Measurements from ENCODE around the gene FAAH2. TPM values are rescaled to one million over a fixed set of nuclear protein-coding genes. Genes with fewer than 3 reads are reported as not detected.
"Not testable (repeated sequence)": the region's sequence is repeated elsewhere in the genome, so short reads cannot be mapped to it uniquely, and the experiment has no call there.

FAAH2 gene
- total and polyA plus RNA-seq, 2 donors (not counting 3 experiments of a cell fraction or from before 2014, with no cell fraction given): 0.06 to 0.15 TPM

GRCh38 chrX:57335790-57336189, 49.3 kb downstream of the FAAH2 start:
- BruUV-seq (replicated peaks); H3K79me2 ChIP-seq (ENCODE audit: control insufficient read depth, insufficient read depth, low read length); POLR2A ChIA-PET; H3K9me1 ChIP-seq (replicated peaks; ENCODE audit: control insufficient read depth, extremely low read depth, insufficient read depth, low read length); FAIRE-seq; H3K27ac ChIP-seq (ENCODE audit: insufficient read depth, low read depth, low read length); H2AFZ ChIP-seq (ENCODE audit: low read depth, low read length); H3K4me3 ChIP-seq (replicated peaks in 1 of 3; ENCODE audit: insufficient read depth in 1 of 3, low read depth in 1 of 3, low read length in 3 of 3); H3K4me2 ChIP-seq (ENCODE audit: insufficient read depth, low read length); CTCF ChIA-PET; dilution Hi-C loops (cut with MboI; ENCODE audit: extremely low pct_ligation_motif_present, low sequenced_read_pairs); H3K36me3 ChIP-seq (ENCODE audit: control insufficient read depth in 2 of 2, extremely low read depth in 1 of 2, insufficient read depth in 2 of 2, low read length in 2 of 2); H3K9me3 ChIP-seq (replicated peaks; ENCODE audit: control insufficient read depth, insufficient read depth, low read length); H3K4me1 ChIP-seq (ENCODE audit: control insufficient read depth, extremely low read depth, insufficient read depth, low read length); H3K9ac ChIP-seq (replicated peaks; ENCODE audit: extremely low read depth, insufficient read depth, low read length); intact Hi-C loops (cut with micrococcal nuclease); H3K27me3 ChIP-seq (ENCODE audit: control insufficient read depth in 2 of 2, insufficient read depth in 2 of 2, low read length in 2 of 2); H4K20me1 ChIP-seq (replicated peaks; ENCODE audit: control insufficient read depth, extremely low read depth, insufficient read depth, low read length): not testable (repeated sequence)
- peak; percentile 9 for TF ChIP-seq FOS (IDR thresholded peaks at IDR 0.05; ENCODE audit: borderline replicate concordance, insufficient read depth, low read length)
- peak; percentile 14 for DNase-seq (ENCODE audit: low read depth, low spot score)

- no TSS peak for BruUV-seq (replicated peaks)
- Histone ChIP-seq H3K79me2 (ENCODE audit: control insufficient read depth, insufficient read depth, low read length) (no peaks in the 10 kb centered on the region), H4K20me1 (replicated peaks; ENCODE audit: control insufficient read depth, extremely low read depth, insufficient read depth, low read length) (no peaks in the 10 kb centered on the region), H3K36me3 (ENCODE audit: control insufficient read depth in 2 of 2, extremely low read depth in 1 of 2, insufficient read depth in 2 of 2, low read length in 2 of 2) (no peaks in the 10 kb centered on the region), H3K4me1 (ENCODE audit: control insufficient read depth, extremely low read depth, insufficient read depth, low read length) (no peaks in the 10 kb centered on the region), H3K9me3 (replicated peaks; ENCODE audit: control insufficient read depth, insufficient read depth, low read length) (no peaks in the 10 kb centered on the region), H3K4me2 (ENCODE audit: insufficient read depth, low read length) (no peak overlapping the region), H2AFZ (ENCODE audit: low read depth, low read length) (no peak overlapping the region), H3K9ac (replicated peaks; ENCODE audit: extremely low read depth, insufficient read depth, low read length) (no peak overlapping the region), H3K9me1 (replicated peaks; ENCODE audit: control insufficient read depth, extremely low read depth, insufficient read depth, low read length) (no peaks in the 10 kb centered on the region), H3K27me3 (ENCODE audit: control insufficient read depth in 2 of 2, insufficient read depth in 2 of 2, low read length in 2 of 2) (no peaks in the 10 kb centered on the region), H3K27ac (ENCODE audit: insufficient read depth, low read depth, low read length) (no peak overlapping the region), H3K4me3 (replicated peaks in 1 of 3; ENCODE audit: insufficient read depth in 1 of 3, low read depth in 1 of 3, low read length in 3 of 3) (no peak overlapping the region)
- TF ChIP-seq POLR2A (IDR thresholded peaks at IDR 0.05; ENCODE audit: low read depth, low read length): no peak
- no peak for TF ChIP-seq JUN (IDR thresholded peaks at IDR 0.05; ENCODE audit: borderline replicate concordance, insufficient read depth, insufficient read length, low read depth)
- TF ChIP-seq GATA2 (IDR thresholded peaks at IDR 0.05; ENCODE audit: insufficient read depth, insufficient read length, low read depth, low read length): no peak
- no peak for TF ChIP-seq MAX (IDR thresholded peaks at IDR 0.05; ENCODE audit: insufficient read depth, insufficient read length)
- TF ChIP-seq CTCF (IDR thresholded peaks at IDR 0.05; ENCODE audit: extremely low read depth in 1 of 2, insufficient read depth in 1 of 2, low read depth in 1 of 2, low read length in 2 of 2): no peak
- FAIRE-seq: peak; percentile 70
- POLR2A ChIA-PET: no interaction called here
- dilution Hi-C loops (cut with MboI; ENCODE audit: extremely low pct_ligation_motif_present, low sequenced_read_pairs) (no loop called here), intact Hi-C loops (cut with micrococcal nuclease) (no loop called here)
- CTCF ChIA-PET: no interaction called here
- peak; percentile 70 for DNase-seq (ENCODE audit: low read depth, low spot score)
Observed at GRCh38 chrX:57353472-57354132, 67.1 kb downstream of the FAAH2 start.

All from endothelial cell of umbilical vein (primary cell).